HG02884 (cell line): ENCODE measurements around the gene OLFML2B.

Experiments used
- ATAC-seq: cut with Tn5 transposase; IDR thresholded peaks from one replicate; pipeline ENCODE4 v1.9.1; 2021; ENCODE audit warnings: mild to moderate bottlenecking, moderate library complexity; ENCODE audit not compliant: unreplicated experiment

Gene OLFML2B

GRCh38 chr1:162008799-162009198 lies 14.9 kb downstream of the OLFML2B start:
- ATAC-seq: no peak

DNA sequence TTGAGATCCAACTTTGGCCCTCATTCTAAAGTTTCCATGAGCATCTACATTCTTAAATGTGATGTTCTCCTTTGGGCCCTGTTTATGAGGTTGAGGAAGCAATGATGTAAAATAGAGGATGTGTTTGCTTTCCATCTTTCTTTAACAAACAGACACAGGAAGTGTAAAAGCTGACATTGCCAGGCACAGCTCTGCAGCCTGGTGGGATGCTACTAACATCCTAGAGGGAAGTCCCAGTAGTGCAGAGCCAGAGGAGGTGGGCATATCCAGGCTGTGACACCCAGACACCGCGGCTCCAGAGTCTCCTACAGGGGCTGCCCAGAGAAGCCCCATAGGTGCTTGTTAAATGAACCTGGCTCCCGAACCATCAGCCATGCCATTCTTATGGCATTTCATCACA lies 16.2 kb downstream of the OLFML2B start:
- ATAC-seq: no peak

GRCh38 chr1:162006081-162006480 lies 17.6 kb downstream of the OLFML2B start:
- no peak for ATAC-seq

GRCh38 chr1:162004441-162004950 lies 19.2 kb downstream of the OLFML2B start:
- no peak for ATAC-seq

DNA sequence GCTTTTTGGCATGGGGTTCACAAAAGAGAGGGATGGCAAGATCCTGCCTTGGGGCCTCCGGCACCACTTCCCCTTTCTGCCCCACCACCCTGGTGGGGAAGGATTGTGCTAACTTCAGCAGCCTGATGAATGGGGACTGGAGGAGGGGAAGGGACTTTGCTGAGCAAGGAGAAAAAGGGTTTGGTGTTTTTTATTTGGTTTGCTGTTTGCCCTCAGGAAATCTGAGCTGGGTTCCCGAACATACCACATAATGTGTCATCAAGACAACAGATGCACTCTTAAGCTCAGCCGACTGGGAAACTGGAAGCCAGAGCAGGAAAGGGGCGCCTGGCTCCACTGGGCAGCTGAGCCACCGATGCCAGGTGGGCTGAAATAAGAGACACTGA lies 19.8 kb downstream of the OLFML2B start:
- ATAC-seq: no peak

- ATAC-seq: no peak
Measured at GRCh38 chr1:162003061-162003829, 20.4 kb downstream of the OLFML2B start.

GRCh38 chr1:162000053-162000420 lies 23.6 kb downstream of the OLFML2B start:
- no peak for ATAC-seq

DNA sequence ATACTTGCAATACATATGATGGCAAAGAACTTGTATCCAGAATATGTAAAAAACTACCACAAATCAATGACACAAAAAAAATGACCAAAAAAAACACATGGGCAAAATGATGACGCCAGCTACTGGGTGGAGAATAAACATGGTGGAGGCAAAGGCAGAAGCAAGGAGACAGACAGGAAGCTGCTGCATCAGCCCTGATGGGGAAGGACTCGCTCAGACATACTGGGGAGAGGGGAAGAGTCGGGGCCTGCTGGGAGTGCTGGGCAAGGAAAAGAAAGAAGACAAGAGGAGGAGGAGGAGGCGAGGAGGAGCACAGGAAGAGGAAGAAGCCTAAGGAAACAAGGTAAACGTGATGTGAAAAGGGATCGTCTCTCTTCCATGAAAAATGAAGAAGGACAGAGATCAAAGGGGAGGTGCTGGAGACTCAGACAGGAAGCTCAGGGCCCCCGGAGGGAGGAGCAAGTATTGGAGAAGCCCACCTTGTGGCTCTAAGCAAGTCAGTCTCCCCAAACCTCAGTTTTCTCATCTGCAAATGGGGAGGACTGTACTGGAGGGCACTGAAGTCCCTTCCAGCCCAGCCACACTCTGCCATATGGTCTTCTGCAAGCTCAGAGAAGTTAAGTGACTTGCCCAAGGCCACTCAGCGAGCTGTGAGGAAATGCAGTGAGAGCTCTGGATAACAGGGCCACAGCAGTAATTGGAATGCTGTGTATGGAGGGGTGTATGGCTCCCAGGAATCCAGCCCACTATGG lies 24.2 kb downstream of the OLFML2B start:
- no peak for ATAC-seq

GRCh38 chr1:161998811-161999210 lies 24.9 kb downstream of the OLFML2B start:
- ATAC-seq: no peak

DNA sequence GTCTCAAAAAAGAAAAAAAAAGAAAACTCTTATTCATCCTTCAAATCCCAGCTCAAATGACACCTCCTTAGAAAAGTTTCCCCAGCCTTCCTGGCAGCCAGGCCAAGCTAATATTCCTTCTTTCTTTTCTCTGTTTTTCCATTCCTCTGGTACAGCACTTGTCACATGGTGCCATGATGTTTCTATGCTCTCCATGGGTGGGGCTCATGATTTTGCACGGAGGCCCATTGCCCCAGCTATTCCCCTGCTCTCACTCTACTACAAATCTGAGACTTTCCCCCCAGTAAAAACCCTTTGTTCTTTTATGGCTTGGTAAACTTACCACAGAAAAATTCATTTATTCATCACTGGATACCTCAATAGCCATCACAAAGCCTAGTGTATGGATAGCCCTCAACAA lies 26.5 kb downstream of the OLFML2B start:
- no peak for ATAC-seq

DNA sequence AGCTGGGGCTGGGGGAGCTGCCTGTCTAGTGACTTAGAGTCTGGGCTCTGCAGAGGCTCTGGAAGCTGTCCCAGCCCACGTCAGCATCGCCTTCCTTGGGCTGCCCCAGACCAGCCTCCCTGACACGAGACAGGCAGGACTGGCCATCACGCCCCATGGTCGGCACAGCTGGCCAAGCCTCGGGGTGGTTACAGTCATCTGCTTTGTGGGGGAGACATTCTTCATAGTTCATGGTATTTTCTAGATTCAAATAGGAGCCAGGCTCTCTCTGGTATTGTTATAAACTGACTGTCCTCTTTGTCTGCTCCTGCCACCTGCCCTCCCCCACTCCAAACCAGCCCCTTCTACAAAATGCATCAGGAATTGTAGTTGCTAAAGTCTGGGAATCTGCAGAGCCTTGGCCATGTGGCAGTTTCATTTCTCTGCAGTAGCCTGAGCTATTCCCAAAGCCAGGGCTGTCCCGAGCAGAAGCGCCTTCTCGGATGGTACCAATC lies 29.4 kb downstream of the OLFML2B start:
- ATAC-seq: no peak

DNA sequence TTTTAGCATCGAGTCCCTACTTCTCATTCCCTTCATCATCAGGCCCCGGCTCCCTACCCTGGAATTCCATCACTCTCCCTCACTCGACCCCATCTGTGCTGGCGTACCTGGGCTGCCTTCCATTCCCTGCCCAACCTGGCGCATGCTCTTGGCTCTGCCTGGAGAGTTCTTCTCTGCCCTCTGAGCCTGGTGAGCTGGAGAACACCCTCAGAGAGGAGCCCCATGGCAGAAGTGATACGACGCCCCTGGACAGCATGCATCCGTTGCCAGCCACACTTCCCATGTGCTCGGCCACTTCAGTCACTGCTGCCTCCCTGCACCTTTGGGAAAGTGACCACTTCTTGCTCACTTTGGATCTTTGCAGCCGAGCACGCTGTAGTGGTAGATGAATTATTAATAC lies 30.1 kb downstream of the OLFML2B start:
- ATAC-seq: no peak

- ATAC-seq: no peak
Measured at GRCh38 chr1:161989786-161990185, 33.9 kb downstream of the OLFML2B start.

DNA sequence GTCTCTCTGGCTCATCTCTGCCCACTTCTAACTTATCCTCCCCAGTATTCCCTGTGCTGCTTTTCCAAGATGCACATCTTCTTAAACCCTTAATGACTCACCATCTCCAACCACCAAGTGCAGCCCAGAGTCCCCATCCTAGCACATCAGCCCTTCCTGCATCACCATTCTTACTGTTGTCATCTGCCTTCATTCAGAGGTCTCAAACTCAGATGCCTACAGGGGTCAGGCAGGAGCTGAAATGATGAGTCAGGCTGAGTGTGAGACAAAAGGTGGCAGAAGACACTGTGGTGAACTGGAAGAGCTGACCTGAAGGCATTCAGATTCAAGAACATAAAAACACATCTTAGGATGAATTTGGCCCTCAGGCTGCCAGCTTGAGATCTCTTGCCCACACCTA lies 34.6 kb downstream of the OLFML2B start:
- ATAC-seq: no peak

DNA sequence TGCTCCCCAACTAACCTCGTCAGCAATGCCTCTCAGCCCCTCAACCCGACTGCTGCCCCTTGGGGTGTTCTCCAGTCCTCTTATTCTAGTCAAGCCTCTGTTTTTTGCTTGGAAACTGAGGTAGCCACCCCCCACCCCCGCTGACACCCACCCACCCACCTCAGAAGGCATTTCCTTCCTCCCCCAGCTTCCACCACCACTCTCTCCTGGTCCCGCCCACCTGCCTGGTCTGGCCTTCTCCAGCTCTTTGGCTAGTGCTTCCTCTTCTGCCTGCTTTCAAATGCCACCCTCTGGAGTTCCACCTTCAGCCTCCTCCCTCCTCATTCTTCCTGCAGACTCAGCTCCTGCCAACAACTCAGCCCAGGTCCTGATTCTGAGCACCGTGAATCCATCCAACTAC lies 35.3 kb downstream of the OLFML2B start:
- no peak for ATAC-seq

DNA sequence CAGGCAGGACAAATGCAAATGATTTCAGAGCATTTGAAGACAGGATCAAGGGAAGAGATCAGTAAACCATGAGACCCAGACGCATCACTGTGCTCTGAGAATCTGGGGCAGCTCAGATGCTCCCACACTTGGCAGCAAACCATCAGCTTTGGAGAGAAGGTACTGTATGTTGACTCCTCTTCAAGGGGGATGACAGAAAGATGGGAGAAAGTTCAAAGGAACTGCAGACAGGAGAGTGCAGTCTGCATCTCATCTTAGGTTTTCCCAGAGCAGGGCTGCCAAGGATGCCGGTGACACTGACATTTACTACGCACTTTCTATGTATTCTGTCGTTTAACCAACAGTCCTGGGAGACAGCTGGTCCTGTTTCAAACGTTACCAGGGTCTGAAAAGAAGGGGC lies 35.8 kb downstream of the OLFML2B start:
- ATAC-seq: no peak

DNA sequence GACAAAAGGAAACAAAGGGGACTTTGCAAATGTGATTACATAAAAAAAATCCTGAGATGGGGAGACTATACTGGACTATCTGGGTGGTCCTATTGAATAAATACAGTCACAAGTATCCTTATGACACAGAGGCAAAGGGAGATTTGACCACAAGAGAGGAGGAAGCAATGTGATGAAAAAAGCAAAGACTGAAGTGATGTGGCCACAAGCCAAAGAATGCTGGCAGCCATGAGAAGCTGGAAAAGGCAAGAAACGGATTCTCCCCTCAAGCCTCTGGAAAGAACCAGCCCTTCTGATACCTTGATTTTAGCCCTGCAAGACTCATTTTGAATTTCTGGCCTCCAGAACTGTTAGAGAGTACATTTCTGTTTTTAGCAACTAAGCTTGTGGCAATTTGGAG lies 36.4 kb downstream of the OLFML2B start:
- no peak for ATAC-seq

- ATAC-seq: no peak
Measured at GRCh38 chr1:161986328-161986727, 37.3 kb downstream of the OLFML2B start.

- ATAC-seq: no peak
Measured at GRCh38 chr1:161985301-161985822, 38.3 kb downstream of the OLFML2B start.

DNA sequence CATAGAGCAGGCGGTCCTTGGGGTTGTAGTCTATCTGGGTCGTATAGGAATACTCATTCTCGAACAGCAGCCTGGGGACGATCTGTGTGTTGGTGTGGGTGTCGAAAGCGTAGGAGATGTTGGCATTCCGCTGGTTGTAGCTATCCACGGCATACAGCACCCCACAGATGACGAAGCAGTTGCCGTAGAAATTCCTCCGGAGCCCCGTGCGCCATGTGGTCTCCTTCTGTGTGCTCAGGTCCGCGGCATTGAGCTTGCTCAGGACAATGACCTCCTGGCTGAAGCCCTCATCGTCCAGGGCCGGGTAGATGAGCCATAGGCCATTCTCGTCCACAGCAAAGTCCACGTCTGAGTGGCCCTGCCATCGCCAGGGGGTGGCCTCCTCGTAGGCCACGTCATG lies 39.9 kb downstream of the OLFML2B start:
- no peak for ATAC-seq

- no peak for ATAC-seq
Measured at GRCh38 chr1:161982917-161983316, 40.8 kb downstream of the OLFML2B start.

DNA sequence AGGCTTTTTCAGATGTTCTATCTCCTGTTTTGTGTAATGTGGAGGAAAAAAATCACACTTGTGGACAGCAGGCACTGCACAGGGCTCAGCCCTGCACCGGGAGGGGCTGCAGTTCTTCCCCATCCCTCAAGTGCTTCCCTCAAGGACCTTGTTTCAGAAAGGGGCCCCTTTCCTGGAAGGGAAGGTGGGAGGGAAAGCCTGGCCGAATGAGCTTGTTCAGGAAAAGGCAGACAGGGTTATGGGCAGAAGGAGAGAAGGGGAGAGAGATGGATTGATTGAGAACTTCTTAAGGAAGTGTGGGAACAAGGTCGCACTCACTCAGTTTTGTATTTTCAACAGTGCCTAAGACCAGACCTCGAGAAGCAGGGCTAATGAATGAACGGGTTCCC lies 41.2 kb downstream of the OLFML2B start:
- no peak for ATAC-seq
